Spleen (tissue), 11 donors: Measurements from ENCODE around the gene ANKRD2. TPM values are rescaled to one million over a fixed set of nuclear protein-coding genes. Genes with fewer than 3 reads are reported as not detected.

Experiments
- DNase-seq: peaks from one replicate; pipeline ENCODE4 v3.0.0-alpha.2; 2020
- H3K27ac ChIP-seq, 8 donors: fragments of 200-600 bp; sonication (generic) in 7 of 8; 1 replicate in 4 of 8; 2 replicates in 4 of 8; pipeline versions ENCODE4 v1.5.0 to v1.8.0; 2016 to 2021; ENCODE audit warnings: inconsistent platforms in 4 of 8, mild to moderate bottlenecking in 4 of 8, moderate library complexity in 1 of 8
- H3K27me3 ChIP-seq, 7 donors: fragments of 200-600 bp; sonication (generic) in 6 of 7; replicated peaks in 1 of 7; 1 replicate in 4 of 7; 2 replicates in 3 of 7; pipeline versions ENCODE4 v1.5.0 to v1.8.0; 2016 to 2021; ENCODE audit warnings: inconsistent platforms in 3 of 7, mild to moderate bottlenecking in 1 of 7
- H3K36me3 ChIP-seq, 6 donors: fragments of 200-600 bp; sonication (generic) in 5 of 6; 1 replicate in 4 of 6; 2 replicates in 2 of 6; pipeline versions ENCODE4 v1.5.0 to v1.8.0; 2016 to 2021; ENCODE audit warnings: inconsistent platforms in 2 of 6
- H3K4me1 ChIP-seq, 6 donors: fragments of 200-600 bp; sonication (generic) in 5 of 6; 1 replicate in 3 of 6; 2 replicates in 3 of 6; pipeline versions ENCODE4 v1.5.0 to v1.8.0; 2016 to 2021; ENCODE audit warnings: inconsistent platforms in 3 of 6
- H3K4me3 ChIP-seq, 8 donors: fragments of 200-600 bp; sonication (generic) in 7 of 8; 1 replicate in 4 of 8; 2 replicates in 4 of 8; pipeline versions ENCODE4 v1.5.0 to v1.8.0; 2016 to 2021; ENCODE audit warnings: inconsistent platforms in 4 of 8, mild to moderate bottlenecking in 4 of 8, moderate library complexity in 2 of 8
- H3K9me3 ChIP-seq, 8 donors: fragments of 200-600 bp; sonication (generic) in 7 of 8; 1 replicate in 4 of 8; 2 replicates in 4 of 8; pipeline versions ENCODE4 v1.5.0 to v1.8.0; 2016 to 2021; ENCODE audit warnings: inconsistent platforms in 4 of 8
- POLR2A ChIP-seq, 3 donors: fragments of 450-650 bp; IDR thresholded peaks; one replicate each; pipeline ENCODE4 v1.5.1; 2017; ENCODE audit warnings: antibody characterized with exemption in 3 of 3, mild to moderate bottlenecking in 1 of 3
- POLR2AphosphoS5 ChIP-seq, 3 donors: sonication (generic); formaldehyde crosslinking; IDR thresholded peaks; one replicate each; pipeline ENCODE4 v1.5.1; 2017; ENCODE audit warnings: antibody characterized with exemption in 3 of 3
- WGBS, 5 donors: extraction: QIAGEN DNeasy Blood & Tissue Kit in 3 of 5; methylation state at CpG; one replicate each; pipeline versions ENCODE4 v1.1.5 to v1.1.7; 2013 to 2018; 5-methylcytosine and 5-hydroxymethylcytosine counted together
- intact Hi-C: fragments of 100-400 bp; cut with DNase I; formaldehyde crosslinking; loops from one replicate; pipeline ENCODE4 v1.15.0; 2023; ENCODE audit warnings: low total_unique reads
- polyA plus RNA-seq, 3 donors: library from polyadenylated mRNA; stranded (reverse); fragments of 200-250 nt; gene quantifications; one replicate each; pipeline ENCODE4 v1.2.1, GENCODE V29; 2013
- total RNA-seq, 7 donors: library from RNA; depleted of rRNA in 3 of 7; stranded (reverse); fragments of >200 nt in 3 of 7; fragmentation: NEBNext Ultra II Directional in 4 of 7; extraction: Animal tissue kit (Norgen Biotek cat#: 25700) in 4 of 7; gene quantifications; one replicate each; pipeline versions ENCODE4 v1.1.0 to v1.2.1, GENCODE V29; 2016 to 2021
- TF ChIP-seq, protein P1 (sequence below), 11 experiments: fragments of 200-600 bp in 7 of 11; fragments of 450-650 bp in 4 of 11; sonication (generic) in 4 of 11; IDR thresholded peaks in 8 of 11; conservative IDR thresholded peaks in 3 of 11; 1 replicate in 7 of 11; 2 replicates in 4 of 11; pipeline versions ENCODE4 v1.4.0 to v1.8.0; 2016 to 2021; ENCODE audit warnings: antibody characterized with exemption in 11 of 11, inconsistent platforms in 4 of 11, mild to moderate bottlenecking in 1 of 11
- donor health status: healthy with polysubstance abuse.
- donor health status: DM: no; HTN: no; CAD: no; lungs with moderate emphysema.
- donor health status: DM: no; HTN: no; CAD: no.
- donor health status: Bipolar disorder and iron deficiency.
- donor health status: healthy.
- donor health status: DM: no; HTN: no; CAD: no.
- donor health status: DM: yes; HTN: yes; CAD: no.

ANKRD2 gene
- total and polyA plus RNA-seq, 10 donors, result 0.10 to 0.52 (median 0.18) TPM; not detected in 7

DNA sequence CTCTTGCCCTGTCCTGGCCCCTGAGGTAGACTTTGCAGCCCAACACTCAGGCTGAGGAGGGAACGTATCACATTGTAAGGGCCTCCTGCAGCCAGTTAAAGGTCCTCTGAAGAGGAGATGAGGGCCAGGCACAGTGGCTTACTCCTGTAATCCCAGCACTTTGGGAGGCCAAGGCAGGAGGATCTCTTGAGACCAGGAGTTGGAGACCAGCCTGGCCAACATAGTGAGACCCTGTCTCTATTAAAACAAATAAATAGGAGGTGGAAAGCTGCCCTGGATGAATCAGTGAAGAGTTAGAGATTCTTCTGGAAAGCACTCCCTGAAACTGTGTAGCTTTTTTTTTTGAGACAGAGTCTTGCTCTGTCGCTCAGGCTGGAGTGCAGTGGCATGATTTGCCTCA, 14.6 kb downstream of the ANKRD2 start:
- H3K4me3 ChIP-seq, result no peak overlapping the region
- H3K4me1 ChIP-seq, result no peaks in the 10 kb centered on the region
- TF ChIP-seq, protein P1, sequence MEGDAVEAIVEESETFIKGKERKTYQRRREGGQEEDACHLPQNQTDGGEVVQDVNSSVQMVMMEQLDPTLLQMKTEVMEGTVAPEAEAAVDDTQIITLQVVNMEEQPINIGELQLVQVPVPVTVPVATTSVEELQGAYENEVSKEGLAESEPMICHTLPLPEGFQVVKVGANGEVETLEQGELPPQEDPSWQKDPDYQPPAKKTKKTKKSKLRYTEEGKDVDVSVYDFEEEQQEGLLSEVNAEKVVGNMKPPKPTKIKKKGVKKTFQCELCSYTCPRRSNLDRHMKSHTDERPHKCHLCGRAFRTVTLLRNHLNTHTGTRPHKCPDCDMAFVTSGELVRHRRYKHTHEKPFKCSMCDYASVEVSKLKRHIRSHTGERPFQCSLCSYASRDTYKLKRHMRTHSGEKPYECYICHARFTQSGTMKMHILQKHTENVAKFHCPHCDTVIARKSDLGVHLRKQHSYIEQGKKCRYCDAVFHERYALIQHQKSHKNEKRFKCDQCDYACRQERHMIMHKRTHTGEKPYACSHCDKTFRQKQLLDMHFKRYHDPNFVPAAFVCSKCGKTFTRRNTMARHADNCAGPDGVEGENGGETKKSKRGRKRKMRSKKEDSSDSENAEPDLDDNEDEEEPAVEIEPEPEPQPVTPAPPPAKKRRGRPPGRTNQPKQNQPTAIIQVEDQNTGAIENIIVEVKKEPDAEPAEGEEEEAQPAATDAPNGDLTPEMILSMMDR (IDR thresholded peaks at IDR 0.05 in 8 of 11, conservative IDR thresholded peaks at IDR 0.05 in 3 of 11), result no peak
- TF ChIP-seq POLR2AphosphoS5 (IDR thresholded peaks at IDR 0.05) (no peak), POLR2A (IDR thresholded peaks at IDR 0.05) (no peak)
- H3K27me3 ChIP-seq, result no peaks in the 10 kb centered on the region
- H3K9me3 ChIP-seq, result no peaks in the 10 kb centered on the region
- DNase-seq, result no peak
- WGBS, 5 donors, result 85 to 96% (median 93%) methylated on average over 2 of the region's 2 CpGs
- H3K36me3 ChIP-seq, result no peaks in the 10 kb centered on the region
- intact Hi-C loops, result no loop called here
- H3K27ac ChIP-seq, result no peak overlapping the region

DNA sequence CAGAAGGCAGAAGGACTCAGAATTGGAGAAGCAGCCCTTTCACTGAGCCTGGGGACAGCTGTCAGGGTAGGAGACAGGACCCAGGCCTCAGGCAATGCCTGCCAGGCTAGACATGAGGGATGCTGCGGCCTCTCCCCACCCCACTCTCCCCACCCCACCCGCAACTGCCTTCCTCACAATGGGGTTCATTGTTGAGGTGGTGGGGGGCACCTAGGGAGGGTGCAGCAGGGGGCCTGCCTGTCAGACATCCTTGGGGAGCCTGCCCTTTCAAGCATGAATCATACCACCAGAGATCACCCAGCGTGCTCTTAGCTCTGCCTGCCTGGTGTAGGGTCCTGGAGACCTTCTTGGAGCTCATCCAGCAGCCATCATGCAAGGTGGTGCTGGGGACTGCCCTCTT, 16.9 kb downstream of the ANKRD2 start, which contains the start of gene C10orf62:
Gene C10orf62, plus strand, starts transcription at position 243 of the 400 bp plus-strand sequence. CDS start 177 bp downstream, outside the sequence.
- intact Hi-C loops, result no loop called here
- WGBS, 5 donors, result 72 to 94% (median 87%) methylated on average over 1 to 3 of the region's 3 CpGs
- DNase-seq, result no peak
- no peak within 1 kb of the TSS for H3K27ac ChIP-seq
- H3K27me3 ChIP-seq, result no peaks in the 10 kb centered on the region
- H3K9me3 ChIP-seq, result no peaks in the 10 kb centered on the region
- H3K4me1 ChIP-seq, result no peaks in the 10 kb centered on the region
- no peak within 1 kb of the TSS for H3K4me3 ChIP-seq
- TF ChIP-seq POLR2AphosphoS5 (IDR thresholded peaks at IDR 0.05) (no peak), POLR2A (IDR thresholded peaks at IDR 0.05) (no peak)
- TF ChIP-seq, protein P1 (IDR thresholded peaks at IDR 0.05 in 8 of 11, conservative IDR thresholded peaks at IDR 0.05 in 3 of 11), result no peak
- no peaks in the 10 kb centered on the region for H3K36me3 ChIP-seq

DNA sequence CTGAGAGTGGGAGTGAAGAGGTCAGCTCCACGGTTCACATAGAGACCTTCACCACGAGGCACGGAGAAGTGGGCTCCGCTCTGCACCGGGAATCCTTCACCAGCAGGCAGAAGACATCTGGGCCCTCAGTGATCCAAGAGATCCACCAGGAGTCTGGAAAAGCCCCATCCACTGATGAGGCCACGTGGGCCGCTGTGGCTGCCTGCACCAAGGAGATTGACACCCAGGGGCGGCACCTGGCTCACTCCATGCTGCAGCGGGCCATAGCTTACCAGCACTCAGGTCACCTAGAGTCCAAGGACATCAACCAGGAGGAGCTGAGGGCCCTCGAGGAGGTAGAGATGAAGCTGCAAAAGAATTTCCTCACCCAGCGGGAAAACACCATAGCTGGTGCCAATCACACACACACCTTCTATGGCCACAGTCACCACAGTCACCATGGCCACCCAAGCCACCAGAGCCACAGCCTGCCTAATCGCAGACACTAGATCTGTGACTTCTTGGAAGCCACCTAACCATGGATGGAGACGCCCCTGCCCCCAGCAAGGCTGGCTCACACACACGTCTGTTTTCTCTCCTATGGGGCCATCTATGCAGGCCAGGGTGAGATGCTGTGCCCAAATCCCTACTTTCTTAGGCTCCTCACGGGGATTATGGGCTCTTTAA, 17.6 kb downstream of the ANKRD2 start:
- H3K4me1 ChIP-seq, result no peaks in the 10 kb centered on the region
- H3K27me3 ChIP-seq, result no peaks in the 10 kb centered on the region
- WGBS, 5 donors, result 82 to 91% (median 85%) methylated on average over 11 to 15 of the region's 15 CpGs
- H3K27ac ChIP-seq, result no peak overlapping the region
- no peak for TF ChIP-seq POLR2A (IDR thresholded peaks at IDR 0.05)
- no peak for TF ChIP-seq POLR2AphosphoS5 (IDR thresholded peaks at IDR 0.05)
- TF ChIP-seq, protein P1 (IDR thresholded peaks at IDR 0.05 in 8 of 11, conservative IDR thresholded peaks at IDR 0.05 in 3 of 11), result no peak
- no peaks in the 10 kb centered on the region for H3K36me3 ChIP-seq
- no peak overlapping the region for H3K4me3 ChIP-seq
- intact Hi-C loops, result no loop called here
- no peaks in the 10 kb centered on the region for H3K9me3 ChIP-seq
- DNase-seq, result no peak

DNA sequence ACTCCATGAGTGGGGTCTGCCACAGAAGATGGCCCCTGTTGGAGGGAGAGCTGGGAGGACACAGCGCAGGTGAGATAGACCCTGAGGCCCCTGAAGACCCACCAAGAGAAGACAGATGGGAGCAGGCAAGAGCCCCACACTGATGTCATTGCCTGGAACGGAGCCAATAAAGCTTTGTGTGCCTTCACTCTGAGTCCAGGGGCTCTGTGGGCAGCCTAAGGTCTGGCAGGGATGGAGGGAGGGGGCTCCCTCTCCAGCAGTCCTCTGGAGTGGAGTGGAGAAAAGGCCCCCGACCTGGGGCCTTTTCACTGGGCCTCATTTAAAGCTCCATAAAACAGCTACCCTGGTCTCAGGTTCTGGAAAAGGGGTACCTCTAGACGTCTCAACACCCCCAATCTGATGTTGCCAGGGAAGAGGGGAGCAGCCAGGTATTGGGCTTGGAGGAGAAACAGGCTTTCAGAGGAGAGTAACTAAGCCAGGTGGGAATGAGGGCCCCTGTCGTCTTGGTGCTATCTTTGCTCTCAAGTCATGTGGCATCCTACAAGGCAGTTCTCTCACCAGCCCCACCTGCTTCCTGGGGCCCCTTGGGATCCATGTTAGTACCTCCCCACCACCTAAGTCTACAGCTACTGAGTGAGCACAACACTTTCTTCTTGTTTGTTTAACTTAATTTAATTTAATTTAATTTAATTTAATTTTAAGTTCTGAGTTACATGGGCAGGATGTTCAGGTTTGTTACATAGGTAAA, 18.3 kb downstream of the ANKRD2 start:
- DNase-seq, result no peak
- Histone ChIP-seq H3K9me3 (no peaks in the 10 kb centered on the region), H3K27ac (no peak overlapping the region), H3K4me1 (no peaks in the 10 kb centered on the region), H3K27me3 (no peaks in the 10 kb centered on the region), H3K36me3 (no peaks in the 10 kb centered on the region), H3K4me3 (no peak overlapping the region)
- WGBS, 5 donors, result 51 to 72% (median 71%) methylated on average over 4 to 5 of the region's 5 CpGs
- intact Hi-C loops, result no loop called here
- TF ChIP-seq POLR2AphosphoS5 (IDR thresholded peaks at IDR 0.05), result no peak
- TF ChIP-seq, protein P1 (IDR thresholded peaks at IDR 0.05 in 8 of 11, conservative IDR thresholded peaks at IDR 0.05 in 3 of 11), result no peak
- TF ChIP-seq POLR2A (IDR thresholded peaks at IDR 0.05), result no peak
